HL-60 (cell line): ENCODE results near the gene TRIM50.

Source experiments
- GABPA ChIP-seq: IDR thresholded peaks from 2 replicates; pipeline ENCODE4 v1.6.1; 2012; ENCODE audit warnings: low read depth
- POLR2AphosphoS5 ChIP-seq: IDR thresholded peaks from 2 replicates; pipeline ENCODE4 v1.6.1; 2012; ENCODE audit warnings: low read depth
- TF ChIP-seq, protein P1 (sequence below): IDR thresholded peaks from one replicate; pipeline ENCODE4 v1.5.1; 2011; ENCODE audit warnings: low read length, control low read depth, inconsistent platforms; ENCODE audit not compliant: insufficient read depth
- TF ChIP-seq, protein P2 (sequence below): IDR thresholded peaks from 2 replicates; pipeline ENCODE4 v1.6.1; 2012; ENCODE audit warnings: low read depth; ENCODE audit not compliant: insufficient replicate concordance

DNA sequence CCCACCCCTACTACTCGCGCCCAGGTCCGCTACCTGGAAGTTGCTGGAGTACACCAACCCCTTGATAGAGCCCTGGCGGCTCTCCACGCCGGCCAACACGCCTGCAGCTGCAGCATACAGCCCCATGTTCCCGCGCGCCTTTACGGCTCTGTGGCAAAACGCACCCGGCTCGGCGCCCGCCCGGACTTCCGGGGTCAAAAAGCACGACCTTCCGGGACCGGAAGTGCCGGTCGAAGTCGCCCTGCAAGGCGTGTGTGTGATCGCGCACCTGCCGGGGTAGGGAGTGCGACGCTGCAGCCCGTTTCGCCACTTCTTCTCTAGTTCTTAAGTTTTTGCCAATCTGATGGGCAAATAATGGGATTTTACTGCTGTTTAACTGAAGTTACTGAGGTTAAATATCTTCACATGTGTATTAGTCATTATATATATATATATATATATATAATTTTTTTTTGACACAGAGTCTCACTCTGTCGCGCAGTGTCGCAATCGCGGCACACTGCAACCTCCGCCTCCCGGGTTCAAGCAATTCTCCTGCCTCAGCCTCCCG is 19.1 kb downstream of the TRIM50 start, which contains the start of gene NSUN5:
- TF ChIP-seq, protein P1, sequence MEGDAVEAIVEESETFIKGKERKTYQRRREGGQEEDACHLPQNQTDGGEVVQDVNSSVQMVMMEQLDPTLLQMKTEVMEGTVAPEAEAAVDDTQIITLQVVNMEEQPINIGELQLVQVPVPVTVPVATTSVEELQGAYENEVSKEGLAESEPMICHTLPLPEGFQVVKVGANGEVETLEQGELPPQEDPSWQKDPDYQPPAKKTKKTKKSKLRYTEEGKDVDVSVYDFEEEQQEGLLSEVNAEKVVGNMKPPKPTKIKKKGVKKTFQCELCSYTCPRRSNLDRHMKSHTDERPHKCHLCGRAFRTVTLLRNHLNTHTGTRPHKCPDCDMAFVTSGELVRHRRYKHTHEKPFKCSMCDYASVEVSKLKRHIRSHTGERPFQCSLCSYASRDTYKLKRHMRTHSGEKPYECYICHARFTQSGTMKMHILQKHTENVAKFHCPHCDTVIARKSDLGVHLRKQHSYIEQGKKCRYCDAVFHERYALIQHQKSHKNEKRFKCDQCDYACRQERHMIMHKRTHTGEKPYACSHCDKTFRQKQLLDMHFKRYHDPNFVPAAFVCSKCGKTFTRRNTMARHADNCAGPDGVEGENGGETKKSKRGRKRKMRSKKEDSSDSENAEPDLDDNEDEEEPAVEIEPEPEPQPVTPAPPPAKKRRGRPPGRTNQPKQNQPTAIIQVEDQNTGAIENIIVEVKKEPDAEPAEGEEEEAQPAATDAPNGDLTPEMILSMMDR = no peak
- TF ChIP-seq POLR2AphosphoS5 = peak; percentile 85; the same call in 1 of the 2 replicates
- peak; percentile 81 for TF ChIP-seq GABPA
- TF ChIP-seq, protein P2, sequence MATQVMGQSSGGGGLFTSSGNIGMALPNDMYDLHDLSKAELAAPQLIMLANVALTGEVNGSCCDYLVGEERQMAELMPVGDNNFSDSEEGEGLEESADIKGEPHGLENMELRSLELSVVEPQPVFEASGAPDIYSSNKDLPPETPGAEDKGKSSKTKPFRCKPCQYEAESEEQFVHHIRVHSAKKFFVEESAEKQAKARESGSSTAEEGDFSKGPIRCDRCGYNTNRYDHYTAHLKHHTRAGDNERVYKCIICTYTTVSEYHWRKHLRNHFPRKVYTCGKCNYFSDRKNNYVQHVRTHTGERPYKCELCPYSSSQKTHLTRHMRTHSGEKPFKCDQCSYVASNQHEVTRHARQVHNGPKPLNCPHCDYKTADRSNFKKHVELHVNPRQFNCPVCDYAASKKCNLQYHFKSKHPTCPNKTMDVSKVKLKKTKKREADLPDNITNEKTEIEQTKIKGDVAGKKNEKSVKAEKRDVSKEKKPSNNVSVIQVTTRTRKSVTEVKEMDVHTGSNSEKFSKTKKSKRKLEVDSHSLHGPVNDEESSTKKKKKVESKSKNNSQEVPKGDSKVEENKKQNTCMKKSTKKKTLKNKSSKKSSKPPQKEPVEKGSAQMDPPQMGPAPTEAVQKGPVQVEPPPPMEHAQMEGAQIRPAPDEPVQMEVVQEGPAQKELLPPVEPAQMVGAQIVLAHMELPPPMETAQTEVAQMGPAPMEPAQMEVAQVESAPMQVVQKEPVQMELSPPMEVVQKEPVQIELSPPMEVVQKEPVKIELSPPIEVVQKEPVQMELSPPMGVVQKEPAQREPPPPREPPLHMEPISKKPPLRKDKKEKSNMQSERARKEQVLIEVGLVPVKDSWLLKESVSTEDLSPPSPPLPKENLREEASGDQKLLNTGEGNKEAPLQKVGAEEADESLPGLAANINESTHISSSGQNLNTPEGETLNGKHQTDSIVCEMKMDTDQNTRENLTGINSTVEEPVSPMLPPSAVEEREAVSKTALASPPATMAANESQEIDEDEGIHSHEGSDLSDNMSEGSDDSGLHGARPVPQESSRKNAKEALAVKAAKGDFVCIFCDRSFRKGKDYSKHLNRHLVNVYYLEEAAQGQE = no peak
